T-helper 1 cell treated with Interleukin-12 subunit alpha and Interleukin-12 subunit beta and Interleukin-4 antibody, amounts not matched to agents 30 μg/mL and 1 μg/mL, for 36 hours (primary cell): ENCODE data around the gene ICAM4.
"Not testable (repeated sequence)": the region's sequence is repeated elsewhere in the genome, so short reads cannot be mapped to it uniquely, and the experiment has no call there.

Source experiments
- H3K27ac Mint-ChIP-seq: one replicate; pipeline ENCODE4 v1.8.0; 2021; ENCODE audit warnings: mild to moderate bottlenecking, mixed read lengths
- H3K27me3 Mint-ChIP-seq: one replicate; pipeline ENCODE4 v1.8.0; 2021; ENCODE audit warnings: low read depth, mixed read lengths
- H3K36me3 Mint-ChIP-seq: one replicate; pipeline ENCODE4 v1.8.0; 2021; ENCODE audit warnings: low read depth, mixed read lengths
- H3K4me1 Mint-ChIP-seq: one replicate; pipeline ENCODE4 v1.8.0; 2021; ENCODE audit warnings: low read depth, mixed read lengths
- H3K4me3 Mint-ChIP-seq: one replicate; pipeline ENCODE4 v1.8.0; 2021; ENCODE audit warnings: mild to moderate bottlenecking, moderate library complexity, mixed read lengths
- H3K9me3 Mint-ChIP-seq: one replicate; pipeline ENCODE4 v1.8.0; 2021; ENCODE audit warnings: mixed read lengths

ICAM4 gene, protein sequence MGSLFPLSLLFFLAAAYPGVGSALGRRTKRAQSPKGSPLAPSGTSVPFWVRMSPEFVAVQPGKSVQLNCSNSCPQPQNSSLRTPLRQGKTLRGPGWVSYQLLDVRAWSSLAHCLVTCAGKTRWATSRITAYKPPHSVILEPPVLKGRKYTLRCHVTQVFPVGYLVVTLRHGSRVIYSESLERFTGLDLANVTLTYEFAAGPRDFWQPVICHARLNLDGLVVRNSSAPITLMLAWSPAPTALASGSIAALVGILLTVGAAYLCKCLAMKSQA

DNA sequence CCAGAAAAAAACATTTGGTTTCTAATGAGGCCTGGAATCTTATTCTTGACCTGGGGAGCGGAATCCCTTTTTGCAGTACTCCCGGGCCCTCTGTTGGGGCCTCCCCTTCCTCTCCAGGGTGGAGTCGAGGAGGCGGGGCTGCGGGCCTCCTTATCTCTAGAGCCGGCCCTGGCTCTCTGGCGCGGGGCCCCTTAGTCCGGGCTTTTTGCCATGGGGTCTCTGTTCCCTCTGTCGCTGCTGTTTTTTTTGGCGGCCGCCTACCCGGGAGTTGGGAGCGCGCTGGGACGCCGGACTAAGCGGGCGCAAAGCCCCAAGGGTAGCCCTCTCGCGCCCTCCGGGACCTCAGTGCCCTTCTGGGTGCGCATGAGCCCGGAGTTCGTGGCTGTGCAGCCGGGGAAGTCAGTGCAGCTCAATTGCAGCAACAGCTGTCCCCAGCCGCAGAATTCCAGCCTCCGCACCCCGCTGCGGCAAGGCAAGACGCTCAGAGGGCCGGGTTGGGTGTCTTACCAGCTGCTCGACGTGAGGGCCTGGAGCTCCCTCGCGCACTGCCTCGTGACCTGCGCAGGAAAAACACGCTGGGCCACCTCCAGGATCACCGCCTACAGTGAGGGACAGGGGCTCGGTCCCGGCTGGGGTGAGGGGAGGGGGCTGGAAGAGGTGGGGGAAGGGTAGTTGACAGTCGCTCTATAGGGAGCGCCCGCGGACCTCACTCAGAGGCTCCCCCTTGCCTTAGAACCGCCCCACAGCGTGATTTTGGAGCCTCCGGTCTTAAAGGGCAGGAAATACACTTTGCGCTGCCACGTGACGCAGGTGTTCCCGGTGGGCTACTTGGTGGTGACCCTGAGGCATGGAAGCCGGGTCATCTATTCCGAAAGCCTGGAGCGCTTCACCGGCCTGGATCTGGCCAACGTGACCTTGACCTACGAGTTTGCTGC lies at the start of gene ICAM4:
Gene ICAM4, plus strand, starts transcription at position 153 of the 935 bp plus-strand sequence. Its CDS starts 58 bp downstream, at position 211.
- Mint-ChIP-seq H3K4me3 (peak within 1 kb of the TSS; percentile 65), H3K36me3 (peaks cover 30% of the 10 kb centered on the region), H3K4me1 (peaks cover 49% of the 10 kb centered on the region), H3K9me3 (no peaks in the 10 kb centered on the region), H3K27ac (peak within 1 kb of the TSS; percentile 49), H3K27me3 (peaks cover 43% of the 10 kb centered on the region)

DNA sequence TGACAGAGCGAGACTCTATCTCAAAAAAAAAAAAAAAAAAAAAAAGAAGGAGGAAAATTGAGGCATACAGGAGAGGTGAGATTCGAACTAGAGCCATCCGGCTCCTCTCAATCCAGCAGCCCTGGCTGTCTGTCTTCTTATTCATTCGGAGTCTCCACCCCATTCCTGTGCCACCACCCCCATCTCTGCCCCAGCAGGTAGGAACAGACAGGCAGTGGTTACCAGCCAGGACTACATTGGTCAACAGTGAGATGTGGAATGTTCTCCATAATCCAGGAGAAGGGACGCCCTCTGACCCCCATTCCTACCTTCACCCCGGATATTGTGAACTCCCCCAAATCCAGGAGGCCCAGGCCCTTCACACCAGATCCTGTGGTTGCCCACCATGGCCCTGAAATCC lies 49.1 kb upstream of the ICAM4 start:
- no peak overlapping the region for H3K27ac Mint-ChIP-seq
- no peak overlapping the region for H3K4me3 Mint-ChIP-seq
- peaks cover 3% of the 10 kb centered on the region for H3K36me3 Mint-ChIP-seq
- H3K9me3 Mint-ChIP-seq = no peaks in the 10 kb centered on the region
- H3K4me1 Mint-ChIP-seq = peaks cover 14% of the 10 kb centered on the region
- H3K27me3 Mint-ChIP-seq = no peaks in the 10 kb centered on the region

DNA sequence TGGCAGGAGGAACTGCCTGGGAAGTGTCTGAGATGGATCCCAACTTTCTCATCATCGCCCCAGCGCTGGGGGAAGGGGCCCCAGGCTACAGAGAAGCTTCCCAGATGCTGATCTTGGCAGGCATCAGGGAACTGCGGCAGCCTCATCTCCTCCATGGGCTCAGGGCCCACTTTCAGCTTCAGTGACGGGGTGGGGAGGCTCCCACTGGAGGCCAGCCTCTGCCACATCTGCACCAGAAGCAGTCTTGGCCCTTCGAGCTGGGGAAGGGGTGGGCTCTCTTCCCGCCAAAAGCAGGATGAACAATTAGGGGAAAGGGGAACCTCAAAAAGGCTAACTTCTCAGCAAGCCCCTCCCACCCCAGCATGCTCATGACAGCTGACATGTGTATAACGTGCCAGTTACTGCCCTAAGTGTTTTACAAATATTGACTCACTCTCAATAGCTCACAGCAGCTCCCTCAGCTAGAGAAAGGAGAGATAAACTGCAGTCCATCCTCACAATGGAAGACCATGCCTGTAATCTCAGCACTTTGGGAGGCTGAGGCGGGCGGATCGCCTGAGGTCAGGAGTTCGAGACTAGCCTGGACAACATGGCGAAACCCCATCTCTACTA lies 48.5 kb upstream of the ICAM4 start:
- H3K36me3 Mint-ChIP-seq = peaks cover 3% of the 10 kb centered on the region
- no peaks in the 10 kb centered on the region for H3K9me3 Mint-ChIP-seq
- no peaks in the 10 kb centered on the region for H3K27me3 Mint-ChIP-seq
- no peak overlapping the region for H3K4me3 Mint-ChIP-seq
- H3K27ac Mint-ChIP-seq = no peak overlapping the region
- peaks cover 14% of the 10 kb centered on the region for H3K4me1 Mint-ChIP-seq

DNA sequence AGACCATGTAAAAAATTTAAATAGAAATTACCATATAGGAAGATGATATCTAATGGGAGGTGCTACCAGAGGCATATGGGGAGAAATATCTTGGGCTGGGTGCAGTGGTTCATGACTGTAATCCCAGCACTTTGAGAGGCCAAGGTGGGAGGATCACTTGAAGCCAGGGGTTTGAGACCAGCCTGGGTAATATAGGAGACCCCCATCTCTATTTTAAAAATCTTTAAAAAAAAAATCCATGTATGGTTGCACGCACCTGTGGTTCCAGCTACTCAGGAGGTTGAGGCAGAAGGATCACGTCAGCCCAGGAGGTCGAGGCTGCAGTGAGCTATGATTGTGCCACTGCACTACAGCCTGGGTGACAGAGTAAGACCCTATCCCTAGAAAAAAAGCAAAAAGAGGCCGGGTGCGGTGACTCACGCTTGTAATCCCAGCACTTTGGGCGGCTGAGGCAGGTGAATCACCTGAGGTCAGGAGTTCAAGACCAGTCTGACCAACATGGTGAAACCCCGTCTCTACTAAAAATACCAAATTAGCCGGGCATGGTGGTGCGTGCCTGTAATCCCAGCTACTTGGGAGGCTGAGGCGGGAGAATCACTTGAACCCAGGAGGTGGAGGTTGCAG lies 44.8 kb upstream of the ICAM4 start:
- not testable (repeated sequence) for H3K4me3 Mint-ChIP-seq, H3K27ac Mint-ChIP-seq, H3K4me1 Mint-ChIP-seq, H3K27me3 Mint-ChIP-seq, H3K36me3 Mint-ChIP-seq, H3K9me3 Mint-ChIP-seq

DNA sequence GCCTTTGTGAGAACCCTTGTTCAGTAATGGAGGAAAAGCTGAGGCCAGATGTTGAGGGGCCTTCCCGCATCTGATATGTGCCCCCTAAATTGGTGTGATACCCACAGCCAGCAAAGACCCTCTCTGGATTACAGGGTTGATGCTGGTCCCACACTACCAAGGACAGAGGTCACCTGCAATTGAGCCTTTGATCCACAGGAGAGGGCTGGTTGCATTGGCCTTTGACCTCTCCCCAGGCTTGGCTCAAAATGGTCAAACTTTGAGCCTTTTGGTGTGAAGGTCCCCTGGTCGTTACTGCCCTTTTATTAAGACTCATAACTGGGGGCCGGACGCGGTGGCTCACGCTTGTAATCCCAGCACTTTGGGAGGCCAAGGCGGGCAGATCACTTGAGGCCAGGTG lies 43.1 kb upstream of the ICAM4 start:
- no peaks in the 10 kb centered on the region for H3K4me1 Mint-ChIP-seq
- no peak overlapping the region for H3K27ac Mint-ChIP-seq
- H3K27me3 Mint-ChIP-seq = no peaks in the 10 kb centered on the region
- H3K4me3 Mint-ChIP-seq = no peak overlapping the region
- H3K36me3 Mint-ChIP-seq = no peaks in the 10 kb centered on the region
- H3K9me3 Mint-ChIP-seq = no peaks in the 10 kb centered on the region

DNA sequence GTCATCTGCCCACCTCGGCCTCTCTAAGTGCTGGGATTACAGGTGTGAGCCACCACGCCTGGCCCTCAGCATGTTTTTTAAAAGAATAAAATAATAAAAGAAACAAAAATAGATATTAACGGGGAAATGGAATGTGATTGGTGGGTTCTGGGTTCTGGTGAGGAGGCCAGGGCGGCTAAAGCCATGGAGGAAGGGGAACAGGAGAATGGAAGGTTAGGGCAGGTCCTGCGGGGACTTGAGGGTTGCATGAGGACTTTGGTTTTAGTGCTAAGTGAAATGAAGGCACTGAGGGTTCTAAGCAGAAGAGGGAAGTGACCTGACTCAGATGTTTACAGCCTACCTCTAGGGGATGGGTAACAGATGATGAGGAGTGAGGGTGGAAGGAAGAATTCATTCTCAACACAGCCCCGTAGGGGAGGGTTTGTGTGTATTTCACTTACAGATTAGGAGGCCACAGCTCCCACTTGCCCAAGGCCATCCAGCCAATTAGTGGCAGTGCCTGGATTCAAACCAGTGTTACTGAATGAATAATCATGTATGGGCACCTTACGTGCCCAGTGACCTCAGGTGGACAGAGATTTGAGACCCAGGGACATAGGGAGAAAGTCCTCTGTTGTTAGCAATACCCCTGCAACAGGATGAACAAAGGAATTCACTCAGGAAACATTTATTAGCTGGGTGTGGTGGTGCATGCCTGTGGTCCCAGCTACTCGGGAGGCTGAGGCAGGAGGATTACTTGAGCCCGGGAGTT lies 41.4 kb upstream of the ICAM4 start:
- H3K36me3 Mint-ChIP-seq = no peaks in the 10 kb centered on the region
- peaks cover 3% of the 10 kb centered on the region for H3K4me1 Mint-ChIP-seq
- H3K27ac Mint-ChIP-seq = no peak overlapping the region
- H3K9me3 Mint-ChIP-seq = no peaks in the 10 kb centered on the region
- H3K27me3 Mint-ChIP-seq = no peaks in the 10 kb centered on the region
- H3K4me3 Mint-ChIP-seq = no peak overlapping the region

DNA sequence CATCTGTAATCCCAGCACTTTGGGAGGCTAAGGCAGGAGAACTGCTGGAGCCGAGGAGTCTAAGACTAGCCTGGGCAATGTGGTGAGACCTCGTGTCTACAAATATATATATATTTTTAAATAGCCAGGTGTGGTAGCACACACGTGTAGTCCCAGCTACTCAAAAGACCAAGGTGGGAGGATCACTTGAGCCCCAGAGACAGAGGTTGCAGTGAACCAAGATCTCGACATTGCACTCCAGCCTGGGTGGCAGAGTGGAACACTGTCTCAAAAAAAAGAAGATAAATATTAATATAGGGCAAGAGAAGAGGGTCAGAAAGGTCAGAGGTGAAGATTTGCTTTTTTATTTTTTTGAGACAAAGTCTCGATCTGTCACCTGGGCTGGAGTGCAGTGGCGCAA lies 40.2 kb upstream of the ICAM4 start:
- Mint-ChIP-seq H3K4me1 (peaks cover 5% of the 10 kb centered on the region), H3K4me3 (no peak overlapping the region), H3K27ac (no peak overlapping the region), H3K27me3 (no peaks in the 10 kb centered on the region), H3K9me3 (no peaks in the 10 kb centered on the region), H3K36me3 (no peaks in the 10 kb centered on the region)

DNA sequence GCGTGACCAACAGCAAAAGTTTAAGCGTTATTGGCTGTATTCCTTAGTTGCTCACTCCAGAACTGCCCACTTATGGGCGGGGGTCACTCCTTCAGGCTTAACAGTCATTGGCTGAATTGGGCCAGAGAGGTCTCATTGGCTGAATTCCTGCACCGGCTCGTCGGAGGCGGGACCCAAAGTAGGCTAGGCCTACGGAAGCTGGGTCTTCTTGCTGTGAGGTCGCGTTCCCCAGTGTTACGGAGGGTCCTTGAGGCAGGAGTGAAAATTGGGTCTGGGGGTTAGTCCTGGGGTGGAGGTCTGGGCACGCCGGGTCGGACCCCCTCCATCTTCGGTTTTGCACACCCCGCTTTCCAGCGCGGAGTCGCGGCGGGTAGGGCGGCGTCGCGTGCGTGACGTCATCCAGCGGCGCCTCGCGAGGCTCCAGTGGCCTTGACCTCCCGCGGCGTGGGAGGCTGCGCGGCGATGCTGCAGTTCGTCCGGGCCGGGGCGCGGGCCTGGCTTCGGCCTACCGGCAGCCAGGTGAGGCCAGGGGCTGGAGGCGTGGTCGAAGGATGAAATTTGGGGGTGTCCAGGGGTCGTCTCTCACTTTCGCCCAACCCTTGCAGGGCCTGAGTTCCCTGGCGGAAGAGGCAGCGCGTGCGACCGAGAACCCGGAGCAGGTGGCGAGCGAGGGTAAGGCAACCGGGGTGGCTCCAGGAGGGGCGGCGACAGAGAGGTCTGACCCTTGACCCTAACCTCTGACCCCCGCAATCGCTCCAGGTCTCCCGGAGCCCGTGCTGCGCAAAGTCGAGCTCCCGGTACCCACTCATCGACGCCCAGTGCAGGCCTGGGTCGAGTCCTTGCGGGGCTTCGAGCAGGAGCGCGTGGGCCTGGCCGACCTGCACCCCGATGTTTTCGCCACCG lies 34.7 kb upstream of the ICAM4 start, which contains the start of gene MRPL4:
Gene MRPL4, plus strand, starts transcription at position 423 of the 903 bp plus-strand sequence. Its CDS starts 40 bp downstream, at position 463.
- H3K27me3 Mint-ChIP-seq = no peaks in the 10 kb centered on the region
- H3K4me1 Mint-ChIP-seq = peaks cover 14% of the 10 kb centered on the region
- H3K27ac Mint-ChIP-seq = peak within 1 kb of the TSS; percentile 98
- H3K9me3 Mint-ChIP-seq = no peaks in the 10 kb centered on the region
- H3K36me3 Mint-ChIP-seq = peaks cover 17% of the 10 kb centered on the region
- peak within 1 kb of the TSS; percentile 98 for H3K4me3 Mint-ChIP-seq

DNA sequence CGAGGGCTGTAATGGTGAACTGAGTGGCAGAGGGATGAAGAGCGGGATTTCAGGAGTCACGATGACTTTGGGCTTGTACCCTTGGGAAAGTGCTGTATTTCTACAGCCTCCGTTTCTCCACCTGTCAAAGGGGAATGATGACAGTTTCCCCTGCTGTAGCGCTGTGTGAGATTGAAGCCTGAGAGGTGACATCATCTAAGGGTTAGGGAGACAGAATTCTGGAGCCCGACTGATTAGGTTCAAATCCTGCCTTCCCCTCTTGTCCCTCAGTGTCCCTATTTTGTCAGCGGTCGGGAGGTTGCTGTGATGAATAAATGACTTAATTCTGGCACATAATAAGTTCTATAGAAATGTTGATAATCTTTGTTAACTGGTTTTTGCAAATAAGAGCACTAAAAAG lies 34.0 kb upstream of the ICAM4 start:
- H3K4me1 Mint-ChIP-seq = peaks cover 14% of the 10 kb centered on the region
- peak overlapping the region; percentile 98 for H3K27ac Mint-ChIP-seq
- H3K27me3 Mint-ChIP-seq = no peaks in the 10 kb centered on the region
- no peaks in the 10 kb centered on the region for H3K9me3 Mint-ChIP-seq
- peaks cover 24% of the 10 kb centered on the region for H3K36me3 Mint-ChIP-seq
- peak overlapping the region; percentile 98 for H3K4me3 Mint-ChIP-seq

DNA sequence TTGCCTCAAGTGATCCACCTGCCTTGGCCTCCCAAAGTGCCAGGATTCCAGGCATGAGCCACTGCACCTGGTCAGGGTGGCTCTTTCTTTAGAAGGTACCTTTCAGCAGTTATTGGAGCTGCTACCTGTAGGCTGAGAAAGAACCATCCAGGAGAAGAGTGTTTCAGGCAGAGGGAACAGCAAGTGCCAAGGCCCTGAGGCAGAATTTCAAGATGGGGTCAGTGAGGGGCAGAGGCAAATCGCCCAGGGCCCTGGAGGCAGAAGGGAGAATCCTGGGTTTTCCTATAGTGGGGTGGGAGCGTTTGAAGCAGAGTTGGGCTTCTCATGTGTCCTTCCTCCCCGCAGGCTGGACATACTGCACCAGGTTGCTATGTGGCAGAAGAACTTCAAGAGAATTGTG lies 32.5 kb upstream of the ICAM4 start:
- no peaks in the 10 kb centered on the region for H3K9me3 Mint-ChIP-seq
- H3K36me3 Mint-ChIP-seq = peaks cover 28% of the 10 kb centered on the region
- no peak overlapping the region for H3K27ac Mint-ChIP-seq
- H3K4me1 Mint-ChIP-seq = peaks cover 19% of the 10 kb centered on the region
- no peaks in the 10 kb centered on the region for H3K27me3 Mint-ChIP-seq
- peak overlapping the region; percentile 23 for H3K4me3 Mint-ChIP-seq

DNA sequence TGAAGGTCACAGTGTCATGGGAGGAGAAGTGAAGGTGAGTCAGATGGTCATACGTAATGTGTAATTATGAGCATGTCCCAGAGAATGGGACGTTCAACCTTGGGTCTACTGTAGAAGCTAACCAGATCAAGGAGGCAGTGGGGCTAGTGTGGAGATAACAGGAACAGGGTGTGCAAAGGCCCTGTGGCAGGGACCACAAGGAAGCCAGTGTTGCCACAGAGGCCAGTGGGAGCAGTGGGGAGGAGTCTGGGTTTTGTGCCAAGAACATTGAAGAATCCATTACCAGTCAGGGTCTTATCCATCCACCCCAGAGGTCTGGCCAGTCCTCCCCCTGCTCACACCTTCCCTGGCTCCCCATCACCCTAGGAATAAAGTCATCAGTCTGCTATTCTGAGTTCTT lies 31.4 kb upstream of the ICAM4 start:
- Mint-ChIP-seq H3K36me3 (peaks cover 28% of the 10 kb centered on the region), H3K4me3 (no peak overlapping the region), H3K27me3 (no peaks in the 10 kb centered on the region), H3K9me3 (no peaks in the 10 kb centered on the region), H3K4me1 (peaks cover 22% of the 10 kb centered on the region), H3K27ac (no peak overlapping the region)

DNA sequence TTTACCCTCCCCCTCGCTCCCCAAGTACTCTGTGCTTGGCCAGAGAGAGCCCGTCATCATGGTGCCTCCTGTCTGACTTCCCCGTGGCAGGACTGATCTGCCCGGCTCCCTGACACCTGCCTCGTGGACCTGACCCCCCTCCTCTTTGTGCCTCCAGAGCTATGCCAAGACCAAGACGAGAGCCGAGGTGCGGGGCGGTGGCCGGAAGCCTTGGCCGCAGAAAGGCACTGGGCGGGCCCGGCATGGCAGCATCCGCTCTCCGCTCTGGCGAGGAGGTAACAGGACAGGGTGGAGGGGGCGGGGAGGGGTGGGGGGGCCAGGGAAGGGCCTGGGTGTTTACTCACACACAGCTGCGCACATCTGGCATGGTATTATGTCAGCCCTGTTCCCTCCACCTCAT lies 30.2 kb upstream of the ICAM4 start:
- H3K4me1 Mint-ChIP-seq = peaks cover 24% of the 10 kb centered on the region
- no peaks in the 10 kb centered on the region for H3K27me3 Mint-ChIP-seq
- H3K27ac Mint-ChIP-seq = no peak overlapping the region
- H3K4me3 Mint-ChIP-seq = no peak overlapping the region
- peaks cover 28% of the 10 kb centered on the region for H3K36me3 Mint-ChIP-seq
- no peaks in the 10 kb centered on the region for H3K9me3 Mint-ChIP-seq

DNA sequence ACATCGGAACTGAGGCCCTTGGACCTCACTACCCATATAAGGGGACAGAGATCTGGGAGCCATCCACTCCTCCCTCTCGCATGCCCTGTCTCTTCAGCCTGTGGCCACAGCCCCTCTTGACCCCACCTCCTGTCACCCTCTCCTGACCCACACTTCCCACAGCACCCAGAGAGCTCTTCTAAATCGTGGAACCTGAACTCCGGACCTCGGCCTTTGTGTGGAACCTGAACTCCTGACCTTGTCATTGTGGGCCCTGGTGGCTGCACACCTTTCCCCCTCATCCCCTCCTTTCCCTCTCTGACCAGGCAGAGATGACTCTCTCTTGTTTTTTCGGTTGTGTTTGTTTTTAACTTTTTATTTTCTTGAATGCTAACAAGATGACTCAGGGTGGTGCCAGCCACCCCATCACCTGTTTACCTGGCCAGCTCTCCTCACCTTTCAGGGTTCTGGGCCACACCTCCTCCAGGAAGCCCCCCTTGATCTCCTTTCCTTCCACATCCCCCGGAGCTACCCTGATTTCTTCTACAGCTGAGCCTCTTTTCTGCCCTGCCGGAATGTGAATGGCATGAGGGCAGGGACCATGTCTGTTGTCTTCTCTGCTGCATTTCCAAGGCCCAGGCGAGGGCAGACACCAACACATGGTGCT lies 29.7 kb upstream of the ICAM4 start:
- H3K36me3 Mint-ChIP-seq = peaks cover 27% of the 10 kb centered on the region
- H3K4me3 Mint-ChIP-seq = no peak overlapping the region
- no peak overlapping the region for H3K27ac Mint-ChIP-seq
- H3K9me3 Mint-ChIP-seq = no peaks in the 10 kb centered on the region
- no peaks in the 10 kb centered on the region for H3K27me3 Mint-ChIP-seq
- H3K4me1 Mint-ChIP-seq = peaks cover 26% of the 10 kb centered on the region
